Cerebellar nuclear complex (tissue), 1 donor: ENCODE data around the gene FOXD4L5.
"Not testable (repeated sequence)": the region's sequence is repeated elsewhere in the genome, so short reads cannot be mapped to it uniquely, and the experiment has no call there.

Source experiments
- DNase-seq, 2 experiments: peaks; one replicate each; lab custom pipeline; 2025; lab: John Stamatoyannopoulos, UW

The FOXD4L5 gene

GRCh38 chr9:65285109-65285508, at the start of gene FOXD4L5:
TSS of gene FOXD4L5 (minus strand) at chr9:65285209. CDS start at chr9:65284377, 832 bp downstream.
- DNase-seq: not testable (repeated sequence)

- DNase-seq: not testable (repeated sequence)
These were observed 1.1 kb downstream of the FOXD4L5 start for GRCh38 chr9:65283943-65284342.

- DNase-seq: not testable (repeated sequence)
These were observed 2.0 kb downstream of the FOXD4L5 start for GRCh38 chr9:65282976-65283375.
